Activated CD4-positive, alpha-beta T cell treated with anti-CD3 and anti-CD28 coated beads, Interleukin-2, amount 10 ng/mL, durations not matched to agents 7 days and 5 days (primary cell): ENCODE results near the gene CISD3. TPM values are rescaled to one million over a fixed set of nuclear protein-coding genes. Genes with fewer than 3 reads are reported as not detected.

Experiments used
- CTCF ChIA-PET: fragments of 350-600 bp; sonication (Branson Sonifier 250); formaldehyde crosslinking; loops from one replicate; lab custom pipeline; 2021; ENCODE audit warnings: antibody characterized with exemption; lab: Charles Lee
- POLR2A ChIA-PET: fragments of 350-600 bp; sonication (Branson Sonifier 250); formaldehyde crosslinking; loops from one replicate; lab custom pipeline; 2021; ENCODE audit warnings: antibody characterized with exemption; lab: Charles Lee
- DNase-seq: peaks from one replicate; pipeline ENCODE4 v3.0.0-alpha.2; 2020
- H3K27ac Mint-ChIP-seq: one replicate; pipeline ENCODE4 v1.8.0; 2021; ENCODE audit warnings: mild to moderate bottlenecking, moderate library complexity, mixed read lengths
- H3K27me3 Mint-ChIP-seq: one replicate; pipeline ENCODE4 v1.8.0; 2021; ENCODE audit warnings: mixed read lengths
- H3K36me3 Mint-ChIP-seq: one replicate; pipeline ENCODE4 v1.8.0; 2021; ENCODE audit warnings: low read depth, mixed read lengths
- H3K4me1 Mint-ChIP-seq: one replicate; pipeline ENCODE4 v1.8.0; 2021; ENCODE audit warnings: mixed read lengths
- H3K4me3 Mint-ChIP-seq: one replicate; pipeline ENCODE4 v1.8.0; 2021; ENCODE audit warnings: mild to moderate bottlenecking, moderate library complexity, mixed read lengths
- H3K9me3 Mint-ChIP-seq: one replicate; pipeline ENCODE4 v1.8.0; 2021; ENCODE audit warnings: mixed read lengths
- total RNA-seq, 2 experiments: library from RNA; stranded (reverse); gene quantifications; one replicate each; pipeline ENCODE4 v1.2.3, GENCODE V29; 2021

Gene CISD3
- total RNA-seq, 2 experiments from 2014 or later: 45.7 to 46.3 TPM

DNA sequence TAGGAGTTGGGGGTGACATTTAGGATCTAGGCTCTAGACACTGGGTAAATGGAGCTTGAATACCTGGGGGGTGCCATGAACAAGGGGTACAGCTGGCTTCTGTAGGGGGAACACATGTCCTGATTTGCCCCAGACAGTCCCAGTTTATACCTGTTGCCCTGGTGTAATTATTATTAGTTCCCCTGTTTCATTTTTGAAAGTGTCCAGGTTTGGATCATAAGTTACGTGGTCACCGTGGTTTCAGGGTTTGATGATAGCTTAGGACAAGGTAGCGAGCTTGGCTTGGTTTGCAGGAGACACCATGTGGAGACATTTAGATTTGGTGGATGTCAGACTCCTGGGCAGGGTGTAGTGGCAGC lies 19.6 kb upstream of the CISD3 start:
- Mint-ChIP-seq H3K4me1 (peaks cover 66% of the 10 kb centered on the region), H3K36me3 (peaks cover 77% of the 10 kb centered on the region), H3K27me3 (no peaks in the 10 kb centered on the region), H3K9me3 (no peaks in the 10 kb centered on the region), H3K4me3 (no peak overlapping the region), H3K27ac (no peak overlapping the region)
- no peak for DNase-seq
- CTCF ChIA-PET: interaction anchor here (0.7 to 1.9 kb wide), 6 partner anchors 9 to 34 kb away, joined by 3 to 8 read pairs (median 3); no protein-coding TSS in a partner anchor
- POLR2A ChIA-PET: no interaction called here

DNA sequence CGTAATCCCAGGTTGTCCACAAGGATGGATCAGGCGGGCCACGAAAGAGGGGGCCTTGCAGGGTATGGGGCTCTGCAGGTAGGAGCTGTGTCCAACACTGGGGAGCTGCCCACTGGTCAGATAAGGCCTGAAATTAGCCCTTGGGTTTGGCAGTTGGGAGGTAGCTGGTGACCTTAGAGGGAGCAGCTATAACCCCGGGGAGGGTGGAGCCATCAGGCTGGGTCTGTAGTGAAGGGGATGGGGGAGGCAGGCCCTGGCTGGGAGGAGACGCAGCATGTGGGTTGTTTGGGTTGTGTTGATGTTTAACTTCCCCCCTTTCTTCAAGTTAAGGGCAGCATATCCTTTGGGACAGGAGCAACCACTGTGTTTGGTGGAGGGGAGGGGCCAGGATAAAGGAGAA lies 19.2 kb upstream of the CISD3 start:
- DNase-seq: no peak
- H3K9me3 Mint-ChIP-seq: no peaks in the 10 kb centered on the region
- H3K27me3 Mint-ChIP-seq: no peaks in the 10 kb centered on the region
- H3K36me3 Mint-ChIP-seq: peaks cover 77% of the 10 kb centered on the region
- POLR2A ChIA-PET: no interaction called here
- H3K4me3 Mint-ChIP-seq: no peak overlapping the region
- CTCF ChIA-PET: interaction anchor here (0.7 to 1.9 kb wide), 5 partner anchors 8 to 34 kb away, joined by 3 to 8 read pairs (median 3); no protein-coding TSS in a partner anchor
- H3K4me1 Mint-ChIP-seq: peaks cover 70% of the 10 kb centered on the region
- peak overlapping the region; percentile 19 for H3K27ac Mint-ChIP-seq

DNA sequence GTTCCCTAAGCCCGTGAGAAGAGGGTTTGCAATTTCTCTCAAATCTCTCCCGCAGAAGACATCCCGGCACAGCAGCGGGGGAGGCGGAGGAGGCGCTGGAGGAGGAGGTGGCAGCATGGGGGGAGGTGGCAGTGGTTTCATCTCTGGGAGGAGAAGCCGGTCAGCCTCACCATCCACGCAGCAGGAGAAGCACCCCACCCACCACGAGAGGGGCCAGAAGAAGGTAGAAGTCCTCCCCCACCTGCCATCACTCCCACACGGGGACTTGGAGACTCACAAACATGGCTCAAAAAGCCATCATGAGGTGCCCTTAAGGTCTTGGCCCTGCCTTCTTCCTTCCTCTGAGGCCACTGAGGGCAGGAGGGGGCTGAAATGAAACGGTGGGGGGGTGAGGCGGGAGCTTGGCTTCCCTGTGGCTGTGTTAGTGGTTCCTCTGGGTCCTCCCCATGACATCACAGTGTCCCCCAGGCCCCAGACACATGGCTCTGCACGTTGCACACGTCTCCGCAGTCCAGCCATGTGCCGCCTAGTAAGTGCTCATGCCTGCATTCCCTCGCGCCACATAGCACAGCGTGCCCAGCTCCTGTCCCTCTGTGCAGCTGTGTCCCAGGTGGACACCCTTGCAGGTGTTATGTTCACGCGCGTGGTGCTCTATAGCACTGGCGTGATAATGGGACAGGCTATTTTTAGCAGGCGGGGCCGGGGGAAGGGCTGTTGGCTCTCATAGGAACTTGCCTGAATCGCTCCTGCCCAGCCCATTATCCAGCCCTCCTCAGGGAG lies 18.2 kb upstream of the CISD3 start:
- H3K27ac Mint-ChIP-seq: peak overlapping the region; percentile 46
- CTCF ChIA-PET: interaction anchor here (0.5 kb wide), 1 partner anchor 95 kb away, joined by 3 read pairs; no protein-coding TSS in a partner anchor
- no peak overlapping the region for H3K4me3 Mint-ChIP-seq
- peaks cover 67% of the 10 kb centered on the region for H3K4me1 Mint-ChIP-seq
- peaks cover 74% of the 10 kb centered on the region for H3K36me3 Mint-ChIP-seq
- no peak for DNase-seq
- POLR2A ChIA-PET: interaction anchor here (0.8 kb wide), 1 partner anchor 8 kb away, joined by 3 read pairs; no protein-coding TSS in a partner anchor
- H3K27me3 Mint-ChIP-seq: no peaks in the 10 kb centered on the region
- no peaks in the 10 kb centered on the region for H3K9me3 Mint-ChIP-seq

DNA sequence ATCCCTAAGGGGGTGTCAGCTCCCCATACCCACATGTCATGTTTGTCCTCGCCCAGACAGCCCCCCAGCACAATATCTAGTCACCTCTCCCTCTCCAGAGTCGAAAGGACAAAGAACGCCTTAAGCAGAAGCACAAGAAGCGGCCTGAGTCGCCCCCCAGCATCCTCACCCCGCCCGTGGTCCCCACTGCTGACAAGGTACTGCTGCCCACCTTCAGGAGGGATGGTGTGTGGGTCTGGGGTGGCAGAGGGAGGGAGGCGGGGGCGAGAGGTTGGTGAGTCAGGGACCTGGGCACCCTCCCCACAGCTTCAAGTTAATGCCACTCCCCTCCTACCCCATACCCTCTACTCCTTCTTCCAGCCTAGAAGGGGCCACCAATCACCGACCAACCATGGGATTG lies 17.5 kb upstream of the CISD3 start:
- H3K36me3 Mint-ChIP-seq: peaks cover 73% of the 10 kb centered on the region

DNA sequence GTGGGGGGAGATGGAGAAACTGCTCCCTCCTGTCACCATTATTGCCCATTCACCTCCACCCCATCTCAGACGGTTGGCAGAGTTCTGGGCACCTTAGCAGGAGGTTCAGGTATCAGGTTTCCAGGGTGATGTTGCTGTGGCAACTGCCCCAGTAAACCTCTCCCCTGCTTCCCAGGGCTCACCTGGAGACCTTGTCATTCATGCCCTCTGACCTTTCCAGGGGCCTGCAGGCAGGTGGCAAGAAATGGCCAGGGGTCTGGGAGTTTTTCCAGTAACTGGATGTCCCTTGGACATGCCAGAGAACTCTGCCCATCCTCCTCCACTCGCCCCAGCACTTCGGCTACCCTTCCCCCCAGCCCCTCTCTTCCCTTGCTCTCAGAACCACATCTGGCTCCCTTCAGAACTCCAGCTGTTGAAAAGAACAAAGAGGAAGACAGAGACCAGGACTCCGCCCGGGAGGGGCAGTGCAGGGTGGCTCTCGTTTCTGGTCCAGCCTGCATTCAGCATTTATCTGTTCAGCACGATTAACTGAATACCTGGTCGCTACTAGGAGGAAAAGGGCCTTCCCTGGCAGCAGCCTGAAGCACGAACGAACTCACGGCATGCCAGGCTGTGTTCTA lies 16.6 kb upstream of the CISD3 start:
- no peak overlapping the region for H3K27ac Mint-ChIP-seq
- H3K36me3 Mint-ChIP-seq: peaks cover 71% of the 10 kb centered on the region
- ChIA-PET POLR2A (no interaction called here), CTCF (no interaction called here)
- no peaks in the 10 kb centered on the region for H3K27me3 Mint-ChIP-seq
- H3K9me3 Mint-ChIP-seq: no peaks in the 10 kb centered on the region
- peaks cover 55% of the 10 kb centered on the region for H3K4me1 Mint-ChIP-seq
- no peak for DNase-seq
- no peak overlapping the region for H3K4me3 Mint-ChIP-seq

More for the DNA sequence above, 17.5 kb upstream of the CISD3 start:
- Mint-ChIP-seq H3K4me1 (peaks cover 61% of the 10 kb centered on the region), H3K9me3 (no peaks in the 10 kb centered on the region), H3K4me3 (no peak overlapping the region), H3K27me3 (no peaks in the 10 kb centered on the region), H3K27ac (peak overlapping the region; percentile 46)
- CTCF ChIA-PET: no interaction called here
- DNase-seq: no peak
- POLR2A ChIA-PET: no interaction called here

DNA sequence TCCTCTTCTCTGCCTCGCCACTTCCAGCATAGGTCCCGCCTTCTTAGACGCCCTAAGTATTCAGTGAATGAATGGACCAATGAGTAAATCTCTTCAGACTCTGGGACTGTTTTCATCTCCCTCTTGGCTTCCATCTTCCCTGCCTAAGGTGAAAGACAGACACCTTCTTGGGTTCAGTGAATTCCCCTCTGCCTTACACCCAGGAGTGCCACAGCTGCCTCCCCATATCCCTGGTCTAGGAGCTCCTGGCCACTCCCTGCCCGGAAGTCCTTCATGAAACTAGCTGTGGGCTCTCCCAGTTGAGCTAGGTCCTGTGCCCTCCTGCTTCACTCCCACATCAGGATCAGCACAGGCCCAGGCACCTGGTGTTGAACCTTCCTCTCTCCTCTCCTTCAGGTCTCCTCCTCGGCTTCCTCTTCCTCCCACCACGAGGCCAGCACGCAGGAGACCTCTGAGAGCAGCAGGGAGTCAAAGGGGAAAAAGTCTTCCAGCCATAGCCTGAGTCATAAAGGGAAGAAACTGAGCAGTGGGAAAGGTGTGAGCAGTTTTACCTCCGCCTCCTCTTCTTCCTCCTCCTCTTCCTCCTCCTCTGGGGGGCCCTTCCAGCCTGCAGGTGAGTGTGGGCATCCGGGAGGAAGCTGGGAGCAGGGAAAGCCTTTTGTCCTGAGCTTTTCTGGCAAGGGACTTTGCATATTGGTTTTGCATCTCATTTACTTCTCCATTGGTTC lies 14.8 kb upstream of the CISD3 start:
- ChIA-PET CTCF (interaction anchor here (0.6 to 2.1 kb wide), 7 partner anchors 9 to 438 kb away, joined by 3 to 7 read pairs (median 4); no protein-coding TSS in a partner anchor), POLR2A (interaction anchor here (0.6 kb wide), 1 partner anchor 11 kb away, joined by 4 read pairs; no protein-coding TSS in a partner anchor)
- H3K9me3 Mint-ChIP-seq: no peaks in the 10 kb centered on the region
- H3K27ac Mint-ChIP-seq: peak overlapping the region; percentile 64
- no peaks in the 10 kb centered on the region for H3K27me3 Mint-ChIP-seq
- peaks cover 46% of the 10 kb centered on the region for H3K4me1 Mint-ChIP-seq
- no peak overlapping the region for H3K4me3 Mint-ChIP-seq
- H3K36me3 Mint-ChIP-seq: peaks cover 67% of the 10 kb centered on the region
- DNase-seq: no peak

DNA sequence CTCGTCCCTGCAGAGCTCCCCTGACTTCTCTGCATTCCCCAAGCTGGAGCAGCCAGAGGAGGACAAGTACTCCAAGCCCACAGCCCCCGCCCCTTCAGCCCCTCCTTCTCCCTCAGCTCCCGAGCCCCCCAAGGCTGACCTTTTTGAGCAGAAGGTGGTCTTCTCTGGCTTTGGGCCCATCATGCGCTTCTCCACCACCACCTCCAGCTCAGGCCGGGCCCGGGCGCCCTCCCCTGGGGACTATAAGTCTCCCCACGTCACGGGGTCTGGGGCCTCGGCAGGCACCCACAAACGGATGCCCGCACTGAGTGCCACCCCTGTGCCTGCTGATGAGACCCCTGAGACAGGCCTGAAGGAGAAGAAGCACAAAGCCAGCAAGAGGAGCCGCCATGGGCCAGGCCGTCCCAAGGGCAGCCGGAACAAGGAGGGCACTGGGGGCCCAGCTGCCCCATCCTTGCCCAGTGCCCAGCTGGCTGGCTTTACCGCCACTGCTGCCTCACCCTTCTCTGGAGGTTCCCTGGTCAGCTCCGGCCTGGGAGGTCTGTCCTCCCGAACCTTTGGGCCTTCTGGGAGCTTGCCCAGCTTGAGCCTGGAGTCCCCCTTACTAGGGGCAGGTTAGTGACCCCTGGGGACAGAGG lies 13.7 kb upstream of the CISD3 start:
- Mint-ChIP-seq H3K27ac (no peak overlapping the region), H3K9me3 (no peaks in the 10 kb centered on the region), H3K4me1 (peaks cover 39% of the 10 kb centered on the region), H3K4me3 (no peak overlapping the region), H3K36me3 (peaks cover 66% of the 10 kb centered on the region), H3K27me3 (no peaks in the 10 kb centered on the region)
- ChIA-PET CTCF (interaction anchor here (0.5 to 2.1 kb wide), 6 partner anchors 9 to 79 kb away, joined by 3 to 7 read pairs (median 4); no protein-coding TSS in a partner anchor), POLR2A (interaction anchor here (1.3 kb wide), 1 partner anchor 12 kb away, joined by 3 read pairs; no protein-coding TSS in a partner anchor)
- no peak for DNase-seq

DNA sequence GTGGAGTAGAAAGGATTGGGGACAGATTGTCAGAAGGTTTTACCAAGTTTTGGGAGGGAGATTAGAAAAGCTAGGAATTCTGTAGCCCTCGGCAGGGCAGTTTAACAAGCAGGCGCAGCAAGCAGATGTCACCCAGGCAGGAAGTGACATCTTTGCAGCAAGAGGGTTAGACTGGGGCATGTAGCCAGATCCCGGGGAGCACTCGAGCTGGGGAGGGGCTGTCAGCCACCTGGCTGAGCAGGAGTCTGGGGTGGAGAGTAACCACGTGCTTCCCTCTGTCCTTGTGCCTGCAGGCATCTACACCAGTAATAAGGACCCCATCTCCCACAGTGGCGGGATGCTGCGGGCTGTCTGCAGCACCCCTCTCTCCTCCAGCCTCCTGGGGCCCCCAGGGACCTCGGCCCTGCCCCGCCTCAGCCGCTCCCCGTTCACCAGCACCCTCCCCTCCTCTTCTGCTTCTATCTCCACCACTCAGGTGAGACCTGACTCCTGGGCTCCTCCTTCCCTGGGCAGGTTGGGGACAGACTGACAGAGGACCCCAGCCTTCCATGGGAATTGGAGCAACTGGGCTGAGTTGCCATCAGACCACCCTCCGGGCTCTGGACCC lies 12.9 kb upstream of the CISD3 start:
- no peaks in the 10 kb centered on the region for H3K9me3 Mint-ChIP-seq
- H3K36me3 Mint-ChIP-seq: peaks cover 60% of the 10 kb centered on the region
- H3K4me1 Mint-ChIP-seq: peaks cover 33% of the 10 kb centered on the region
- H3K27me3 Mint-ChIP-seq: no peaks in the 10 kb centered on the region
- H3K4me3 Mint-ChIP-seq: no peak overlapping the region
- no peak for DNase-seq
- ChIA-PET CTCF (interaction anchor here (0.5 to 2.1 kb wide), 3 partner anchors 9 to 78 kb away, joined by 4 to 5 read pairs (median 5); no protein-coding TSS in a partner anchor), POLR2A (interaction anchor here (1.3 kb wide), 1 partner anchor 11 kb away, joined by 3 read pairs; no protein-coding TSS in a partner anchor)
- peak overlapping the region; percentile 11 for H3K27ac Mint-ChIP-seq

DNA sequence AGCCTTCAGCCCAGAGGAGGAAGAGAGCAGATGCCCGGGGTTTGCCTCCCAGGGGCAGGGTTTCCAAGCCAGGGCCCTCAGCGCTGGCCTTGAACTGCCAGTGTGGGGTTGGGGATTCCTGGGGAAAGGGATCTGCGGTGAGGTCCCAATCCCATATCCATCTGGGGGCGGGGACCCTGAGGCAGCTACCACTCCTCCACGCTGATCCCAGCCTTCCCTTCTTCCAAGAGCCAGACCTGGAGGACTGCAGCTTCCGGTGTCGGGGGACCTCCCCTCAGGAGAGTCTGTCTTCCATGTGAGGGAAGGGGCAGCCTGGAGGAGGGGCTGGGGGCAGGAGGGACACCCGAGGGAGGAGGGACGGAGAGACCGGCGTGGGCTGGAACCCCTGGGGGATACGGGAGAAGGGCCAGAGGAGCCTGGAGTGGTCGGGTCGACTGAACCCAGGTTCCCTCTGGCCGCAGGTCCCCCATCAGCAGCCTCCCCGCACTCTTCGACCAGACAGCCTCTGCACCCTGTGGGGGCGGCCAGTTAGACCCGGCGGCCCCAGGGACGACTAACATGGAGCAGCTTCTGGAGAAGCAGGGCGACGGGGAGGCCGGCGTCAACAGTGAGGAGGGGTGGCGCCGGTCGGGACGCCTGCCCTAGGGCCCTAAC lies 10.7 kb upstream of the CISD3 start:
- Mint-ChIP-seq H3K9me3 (no peaks in the 10 kb centered on the region), H3K27me3 (no peaks in the 10 kb centered on the region), H3K36me3 (peaks cover 51% of the 10 kb centered on the region), H3K4me1 (peaks cover 28% of the 10 kb centered on the region), H3K27ac (peak overlapping the region; percentile 31), H3K4me3 (no peak overlapping the region)
- no peak for DNase-seq
- CTCF ChIA-PET: interaction anchor here (0.9 to 1.9 kb wide), 6 partner anchors 8 to 21 kb away, joined by 3 to 7 read pairs (median 4); partner anchors contain the start of gene CISD3
- POLR2A ChIA-PET: interaction anchor here (0.6 to 1.0 kb wide), 3 partner anchors 8 to 15 kb away, joined by 3 to 10 read pairs (median 3); partner anchors contain the start of gene MLLT6

DNA sequence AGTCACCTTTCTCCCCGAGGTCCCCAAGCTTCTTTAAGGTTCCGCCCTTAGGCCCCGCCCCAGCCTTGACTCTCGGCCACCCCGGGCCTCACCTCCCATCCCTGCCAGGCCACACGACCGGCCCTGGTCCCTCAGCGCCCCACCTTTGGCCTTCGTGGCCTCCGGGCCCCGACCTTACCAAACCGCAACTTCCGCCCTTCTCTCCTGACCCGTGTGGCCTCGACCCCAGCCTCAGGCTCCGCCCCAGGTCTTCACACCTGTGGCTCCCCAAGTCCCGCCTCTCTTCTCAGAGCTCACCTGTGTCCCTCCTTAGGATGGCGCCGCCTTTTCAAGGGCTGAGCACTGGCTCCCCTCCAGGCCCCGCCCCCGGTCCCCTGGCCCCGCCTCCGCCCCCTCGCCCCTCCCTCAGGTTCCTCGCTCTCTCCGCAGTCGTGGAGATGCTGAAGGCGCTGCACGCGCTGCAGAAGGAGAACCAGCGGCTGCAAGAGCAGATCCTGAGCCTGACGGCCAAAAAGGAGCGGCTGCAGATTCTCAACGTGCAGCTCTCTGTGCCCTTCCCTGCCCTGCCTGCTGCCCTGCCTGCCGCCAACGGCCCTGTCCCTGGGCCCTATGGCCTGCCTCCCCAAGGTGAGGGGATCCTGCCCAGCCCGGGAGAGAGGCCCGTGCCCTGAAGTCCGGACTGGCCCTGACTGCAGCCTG lies 10.0 kb upstream of the CISD3 start:
- no peak for DNase-seq
- POLR2A ChIA-PET: interaction anchor here (0.6 kb wide), 1 partner anchor 8 kb away, joined by 3 read pairs; no protein-coding TSS in a partner anchor
- CTCF ChIA-PET: interaction anchor here (1.5 to 1.9 kb wide), 3 partner anchors 9 to 11 kb away, joined by 3 to 7 read pairs (median 4); no protein-coding TSS in a partner anchor
- Mint-ChIP-seq H3K4me3 (no peak overlapping the region), H3K9me3 (no peaks in the 10 kb centered on the region), H3K27ac (peak overlapping the region; percentile 41), H3K4me1 (peaks cover 31% of the 10 kb centered on the region), H3K36me3 (peaks cover 51% of the 10 kb centered on the region), H3K27me3 (no peaks in the 10 kb centered on the region)
